Caco-2 (cell line): Measurements from ENCODE around the gene KIF16B. TPM values are rescaled to one million over a fixed set of nuclear protein-coding genes. Genes with fewer than 3 reads are reported as not detected.
"Not testable (repeated sequence)": the region's sequence is repeated elsewhere in the genome, so short reads cannot be mapped to it uniquely, and the experiment has no call there.

ENCODE experiments used
- BruUV-seq: library from RNA; stranded (reverse); fragments of 400-500 nt; replicated peaks from 2 replicates; lab custom pipeline; 2021; lab: Mats Ljungman, UMichigan
- CTCF ChIA-PET: fragments of 300-600 bp; sonication (Branson Sonifier 250); formaldehyde crosslinking; loops from one replicate; lab custom pipeline; 2022; ENCODE audit warnings: antibody characterized with exemption; lab: Charles Lee
- POLR2A ChIA-PET: fragments of 300-600 bp; sonication (Branson Sonifier 250); formaldehyde crosslinking; loops from one replicate; lab custom pipeline; 2022; ENCODE audit warnings: antibody characterized with exemption; lab: Charles Lee
- DNase-seq, 2 experiments: peaks; one replicate each; pipeline versions ENCODE4 v3.0.0 to v3.0.0-alpha.2; 2020 to 2022
- H3K27me3 ChIP-seq: replicated peaks from 2 replicates; pipeline ENCODE4 v1.6.0; 2011; ENCODE audit warnings: low read length; ENCODE audit not compliant: control insufficient read depth, insufficient read depth
- H3K36me3 ChIP-seq: 2 replicates; pipeline ENCODE4 v1.5.1; 2011; ENCODE audit warnings: low read length; ENCODE audit not compliant: control insufficient read depth, insufficient read depth
- H3K4me1 ChIP-seq: fragments of 250-450 bp; sonication (Bioruptor Pico); 2 replicates; pipeline ENCODE4 v1.5.1; 2020; ENCODE audit warnings: mild to moderate bottlenecking
- H3K4me3 ChIP-seq: 2 replicates; pipeline ENCODE4 v1.5.1; 2011; ENCODE audit warnings: low read depth, mild to moderate bottlenecking, control low read depth, low read length
- H3K9me3 ChIP-seq: fragments of 250-450 bp; sonication (Bioruptor Pico); 2 replicates; pipeline ENCODE4 v1.5.1; 2020; ENCODE audit warnings: mild to moderate bottlenecking, moderate library complexity
- H3K27ac Mint-ChIP-seq: one replicate; pipeline ENCODE4 v1.8.0; 2022; ENCODE audit warnings: mixed read lengths; ENCODE audit not compliant: unreplicated experiment
- H3K27me3 Mint-ChIP-seq: one replicate; pipeline ENCODE4 v1.8.0; 2022; ENCODE audit warnings: mixed read lengths; ENCODE audit not compliant: insufficient read depth, unreplicated experiment
- H3K36me3 Mint-ChIP-seq: one replicate; pipeline ENCODE4 v1.8.0; 2022; ENCODE audit warnings: mild to moderate bottlenecking, mixed read lengths; ENCODE audit not compliant: insufficient read depth, unreplicated experiment
- H3K4me1 Mint-ChIP-seq: one replicate; pipeline ENCODE4 v1.8.0; 2022; ENCODE audit warnings: low read depth, mixed read lengths; ENCODE audit not compliant: unreplicated experiment
- H3K4me3 Mint-ChIP-seq: one replicate; pipeline ENCODE4 v1.8.0; 2022; ENCODE audit warnings: mild to moderate bottlenecking, moderate library complexity, mixed read lengths; ENCODE audit not compliant: unreplicated experiment
- H3K9me3 Mint-ChIP-seq: one replicate; pipeline ENCODE4 v1.8.0; 2022; ENCODE audit warnings: mixed read lengths; ENCODE audit not compliant: unreplicated experiment
- CTCF ChIP-seq, 2 experiments: fragments of 200-600 bp in 1 of 2; IDR thresholded peaks; 1 replicate in 1 of 2; 2 replicates in 1 of 2; pipeline versions ENCODE4 v1.5.1 to v1.8.0; 2011 to 2022; ENCODE audit warnings: antibody characterized with exemption in 1 of 2, control low read depth in 1 of 2, inconsistent platforms in 1 of 2, low read depth in 1 of 2, low read length in 1 of 2, mild to moderate bottlenecking in 1 of 2, moderate library complexity in 1 of 2; ENCODE audit not compliant: insufficient read depth in 1 of 2, severe bottlenecking in 1 of 2, unreplicated experiment in 1 of 2
- intact Hi-C: fragments of 100-400 bp; cut with micrococcal nuclease; formaldehyde crosslinking; loops from one replicate; pipeline ENCODE4 v1.10.0; 2022; ENCODE audit not compliant: unreplicated experiment
- total RNA-seq: library from RNA; stranded (reverse); gene quantifications from 2 replicates; pipeline ENCODE4 v1.2.3, GENCODE V29; 2022

KIF16B gene
- total RNA-seq, 1 experiment from 2014 or later, result 11.3 TPM

DNA sequence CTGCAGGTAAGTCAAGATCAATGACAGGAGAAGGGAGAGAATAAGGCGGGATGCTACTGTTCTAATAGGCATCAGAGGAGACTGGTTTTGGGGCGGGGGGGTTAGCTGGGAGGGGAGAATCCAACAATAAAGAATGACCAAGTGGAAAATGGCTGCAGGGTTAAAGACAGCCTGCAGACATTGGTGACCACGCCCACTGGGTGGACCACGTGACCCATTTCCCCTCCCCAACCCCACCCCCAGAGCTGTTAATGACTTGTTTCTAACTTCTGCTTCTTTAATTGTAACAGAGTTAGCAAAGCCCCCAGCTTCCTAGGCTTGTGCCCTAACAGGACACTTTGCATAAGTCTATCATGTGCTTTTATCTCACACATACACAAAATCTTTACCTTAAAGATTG, 344.5 kb downstream of the KIF16B start:
- Mint-ChIP-seq H3K27ac (no peak overlapping the region), H3K36me3 (no peaks in the 10 kb centered on the region), H3K27me3 (no peaks in the 10 kb centered on the region), H3K4me3 (no peak overlapping the region), H3K9me3 (no peaks in the 10 kb centered on the region), H3K4me1 (no peaks in the 10 kb centered on the region)
- POLR2A ChIA-PET, result no interaction called here
- BruUV-seq, result no TSS peak
- no peak for TF ChIP-seq CTCF (IDR thresholded peaks at IDR 0.05; ENCODE audit: insufficient read depth in 1 of 2, low read depth in 1 of 2, low read length in 1 of 2, severe bottlenecking in 1 of 2, unreplicated experiment in 1 of 2)
- Histone ChIP-seq H3K4me3 (no peak overlapping the region), H3K36me3 (no peaks in the 10 kb centered on the region), H3K9me3 (no peaks in the 10 kb centered on the region), H3K4me1 (no peaks in the 10 kb centered on the region), H3K27me3 (no peaks in the 10 kb centered on the region)
- CTCF ChIA-PET, result no interaction called here
- intact Hi-C loops, result no loop called here
- no peak for DNase-seq

- intact Hi-C loops, H3K4me1 Mint-ChIP-seq, POLR2A ChIA-PET, H3K27me3 Mint-ChIP-seq, H3K36me3 ChIP-seq, H3K4me3 Mint-ChIP-seq, H3K4me1 ChIP-seq, BruUV-seq, H3K9me3 Mint-ChIP-seq, H3K27ac Mint-ChIP-seq, H3K27me3 ChIP-seq, DNase-seq, CTCF ChIA-PET, H3K36me3 Mint-ChIP-seq, H3K4me3 ChIP-seq, H3K9me3 ChIP-seq: not testable (repeated sequence)
Measured at GRCh38 chr20:16226961-16227360, 346.3 kb downstream of the KIF16B start.

DNA sequence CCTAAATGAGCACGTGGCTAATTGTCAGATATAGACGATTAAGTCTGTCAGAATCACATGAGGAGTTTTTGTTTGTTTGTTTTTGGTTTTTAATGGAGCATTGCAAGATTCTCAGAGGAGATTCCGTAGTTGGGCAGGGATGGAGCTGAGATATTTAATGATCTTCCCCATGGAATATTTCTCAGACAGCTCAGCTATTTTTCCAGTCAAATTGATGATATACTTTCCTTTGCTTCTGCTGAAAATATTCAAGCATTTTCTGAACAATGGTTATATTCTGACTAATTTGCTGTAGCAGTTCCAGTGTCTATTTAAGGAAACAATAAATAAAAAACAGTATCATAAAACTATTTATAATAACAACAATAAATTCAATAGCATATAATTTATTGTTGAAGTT, 348.4 kb downstream of the KIF16B start:
- DNase-seq, result no peak
- POLR2A ChIA-PET, result no interaction called here
- Histone ChIP-seq H3K9me3 (no peaks in the 10 kb centered on the region), H3K27me3 (no peaks in the 10 kb centered on the region), H3K4me1 (no peaks in the 10 kb centered on the region), H3K4me3 (no peak overlapping the region), H3K36me3 (no peaks in the 10 kb centered on the region)
- H3K27ac Mint-ChIP-seq, result no peak overlapping the region
- H3K9me3 Mint-ChIP-seq, result peaks cover 7% of the 10 kb centered on the region
- no TSS peak for BruUV-seq
- no peaks in the 10 kb centered on the region for H3K27me3 Mint-ChIP-seq
- H3K36me3 Mint-ChIP-seq, result no peaks in the 10 kb centered on the region
- CTCF ChIA-PET, result no interaction called here
- intact Hi-C loops, result no loop called here
- no peak overlapping the region for H3K4me3 Mint-ChIP-seq
- no peak for TF ChIP-seq CTCF (IDR thresholded peaks at IDR 0.05; ENCODE audit: insufficient read depth in 1 of 2, low read depth in 1 of 2, low read length in 1 of 2, severe bottlenecking in 1 of 2, unreplicated experiment in 1 of 2)
- no peaks in the 10 kb centered on the region for H3K4me1 Mint-ChIP-seq

DNA sequence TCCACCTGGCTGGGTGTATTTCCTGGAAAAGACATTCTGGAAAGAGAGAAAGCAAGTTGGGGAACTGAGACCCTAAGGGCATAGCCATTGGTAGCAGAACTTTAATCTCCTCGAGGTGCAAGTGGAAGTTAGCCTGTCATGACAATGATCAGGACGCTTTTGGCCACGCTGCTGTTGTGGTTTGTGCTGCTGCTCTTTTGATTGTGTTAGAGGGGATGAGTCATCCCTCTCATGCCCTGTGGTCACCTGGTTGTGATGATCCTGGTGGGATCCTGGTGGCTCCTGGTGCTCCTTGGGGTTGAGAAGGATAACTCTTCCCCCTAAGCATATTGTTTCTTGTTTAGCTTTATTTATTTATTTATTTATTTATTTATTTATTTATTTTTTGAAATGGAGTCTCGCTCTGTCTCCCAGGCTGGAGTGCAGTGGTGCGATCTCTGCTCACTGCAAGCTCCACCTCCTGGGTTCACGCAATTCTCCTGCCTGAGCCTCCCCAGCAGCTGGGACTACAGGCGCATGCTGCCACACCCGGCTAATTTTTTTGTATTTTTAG, 350.3 kb downstream of the KIF16B start:
- H3K4me1 Mint-ChIP-seq, result no peaks in the 10 kb centered on the region

More for the DNA sequence above, 350.3 kb downstream of the KIF16B start:
- H3K4me3 ChIP-seq, result no peak overlapping the region
- no peaks in the 10 kb centered on the region for H3K9me3 ChIP-seq
- BruUV-seq, result no TSS peak
- CTCF ChIA-PET, result no interaction called here
- H3K36me3 ChIP-seq, result no peaks in the 10 kb centered on the region
- no peak overlapping the region for H3K4me3 Mint-ChIP-seq
- no peaks in the 10 kb centered on the region for H3K27me3 ChIP-seq
- H3K4me1 ChIP-seq, result no peaks in the 10 kb centered on the region
- H3K9me3 Mint-ChIP-seq, result peaks cover 14% of the 10 kb centered on the region
- H3K27me3 Mint-ChIP-seq, result no peaks in the 10 kb centered on the region
- DNase-seq, result no peak
- no peak for TF ChIP-seq CTCF (IDR thresholded peaks at IDR 0.05; ENCODE audit: insufficient read depth in 1 of 2, low read depth in 1 of 2, low read length in 1 of 2, severe bottlenecking in 1 of 2, unreplicated experiment in 1 of 2)
- POLR2A ChIA-PET, result no interaction called here
- intact Hi-C loops, result no loop called here
- H3K36me3 Mint-ChIP-seq, result no peaks in the 10 kb centered on the region
- H3K27ac Mint-ChIP-seq, result no peak overlapping the region
